IPS-11a (cell line): ENCODE results near the gene PKD2L1.
"Not testable (repeated sequence)": the region's sequence is repeated elsewhere in the genome, so short reads cannot be mapped to it uniquely, and the experiment has no call there.

ENCODE experiments used
- H3K4me3 ChIP-seq: one replicate; pipeline ENCODE4 v1.5.1; 2013; ENCODE audit warnings: low read depth, low read length, control low read depth

PKD2L1 gene

GRCh38 chr10:100330079-100330478 is at the start of gene PKD2L1:
TSS of gene PKD2L1 (minus strand) at chr10:100330228. CDS start at chr10:100330103, 125 bp downstream.
- H3K4me3 ChIP-seq = no peak within 1 kb of the TSS

- H3K4me3 ChIP-seq = no peak overlapping the region
Observed at GRCh38 chr10:100377830-100378229, 47.8 kb upstream of the PKD2L1 start.

GRCh38 chr10:100376656-100377055 is 46.6 kb upstream of the PKD2L1 start:
- H3K4me3 ChIP-seq = not testable (repeated sequence)

GRCh38 chr10:100374677-100375353 is 44.8 kb upstream of the PKD2L1 start:
- H3K4me3 ChIP-seq = peak overlapping the region; percentile 66

- peak overlapping the region; percentile 66 for H3K4me3 ChIP-seq
Observed at GRCh38 chr10:100374200-100374655, 44.2 kb upstream of the PKD2L1 start.

GRCh38 chr10:100373298-100374199 is 43.5 kb upstream of the PKD2L1 start:
- H3K4me3 ChIP-seq = peak overlapping the region; percentile 66

GRCh38 chr10:100372415-100373297 is 42.6 kb upstream of the PKD2L1 start:
- H3K4me3 ChIP-seq = peak overlapping the region; percentile 55

GRCh38 chr10:100371482-100372027 is 41.5 kb upstream of the PKD2L1 start:
- H3K4me3 ChIP-seq = no peak overlapping the region

GRCh38 chr10:100370714-100371481 is 40.9 kb upstream of the PKD2L1 start:
- H3K4me3 ChIP-seq = no peak overlapping the region

- no peak overlapping the region for H3K4me3 ChIP-seq
Observed at GRCh38 chr10:100368721-100369120, 38.7 kb upstream of the PKD2L1 start.

- H3K4me3 ChIP-seq = no peak overlapping the region
Observed at GRCh38 chr10:100364735-100365391, 34.8 kb upstream of the PKD2L1 start.

GRCh38 chr10:100364175-100364574 is 34.1 kb upstream of the PKD2L1 start:
- no peak overlapping the region for H3K4me3 ChIP-seq

GRCh38 chr10:100362570-100363496 is 32.8 kb upstream of the PKD2L1 start:
- H3K4me3 ChIP-seq = no peak overlapping the region

- H3K4me3 ChIP-seq = no peak overlapping the region
Observed at GRCh38 chr10:100360234-100360633, 30.2 kb upstream of the PKD2L1 start.

GRCh38 chr10:100359529-100360150 is 29.6 kb upstream of the PKD2L1 start:
- no peak overlapping the region for H3K4me3 ChIP-seq

GRCh38 chr10:100359030-100359432 is 29.0 kb upstream of the PKD2L1 start:
- H3K4me3 ChIP-seq = no peak overlapping the region

GRCh38 chr10:100357059-100357858 is 27.2 kb upstream of the PKD2L1 start:
- H3K4me3 ChIP-seq = no peak overlapping the region
